SU-DHL-6 (cell line): Measurements from ENCODE around the gene SDCCAG8.

Source experiments
- H2AFZ ChIP-seq: fragments of 200-600 bp; sonication (generic); 2 replicates; pipeline ENCODE4 v1.6.1; 2014; ENCODE audit warnings: low read depth, mild to moderate bottlenecking, moderate library complexity, mixed read lengths, antibody characterized with exemption, low read length; ENCODE audit not compliant: severe bottlenecking
- H3F3A ChIP-seq: fragments of 200-600 bp; shearing (Covaris generic); 2 replicates; pipeline ENCODE4 v1.6.0; 2016; ENCODE audit warnings: antibody characterized with exemption, mild to moderate bottlenecking; ENCODE audit not compliant: insufficient read depth
- H3K27ac ChIP-seq: fragments of 200-600 bp; sonication (generic); 2 replicates; pipeline ENCODE4 v1.5.1; 2016; ENCODE audit warnings: low read depth, mild to moderate bottlenecking, low read length, moderate library complexity, mixed read lengths
- H3K27me3 ChIP-seq: fragments of 200-600 bp; sonication (generic), shearing (Covaris generic); 2 replicates; pipeline ENCODE4 v1.6.0; 2014; ENCODE audit warnings: mild to moderate bottlenecking, low read length
- H3K36me3 ChIP-seq: fragments of 200-600 bp; sonication (generic); 2 replicates; pipeline ENCODE4 v1.6.1; 2014; ENCODE audit warnings: mild to moderate bottlenecking, low read length, mixed read lengths
- H3K4me2 ChIP-seq: fragments of 300-600, 200-600 bp; shearing (Covaris generic), sonication (generic); 2 replicates; pipeline ENCODE4 v1.6.0; 2014; ENCODE audit warnings: low read length, low read depth, mild to moderate bottlenecking; ENCODE audit not compliant: poor library complexity, severe bottlenecking
- H3K4me3 ChIP-seq: fragments of 200-600 bp; sonication (generic); 2 replicates; pipeline ENCODE4 v1.5.1; 2014; ENCODE audit warnings: antibody characterized with exemption, low read length, mild to moderate bottlenecking, mixed read lengths; ENCODE audit not compliant: insufficient read depth, poor library complexity, severe bottlenecking
- H3K79me2 ChIP-seq: fragments of 200-600 bp; sonication (generic); 2 replicates; pipeline ENCODE4 v1.6.1; 2014; ENCODE audit warnings: mild to moderate bottlenecking, low read length, moderate library complexity; ENCODE audit not compliant: insufficient read depth
- H3K9ac ChIP-seq: fragments of 200-600 bp; sonication (generic); 2 replicates; pipeline ENCODE4 v1.7.0; 2014; ENCODE audit warnings: mild to moderate bottlenecking, low read length
- H3K9me2 ChIP-seq: fragments of 200-600 bp; sonication (generic); replicated peaks from 2 replicates; pipeline ENCODE4 v1.6.1; 2014; ENCODE audit warnings: low read length; ENCODE audit not compliant: insufficient read depth
- H3K9me3 ChIP-seq: fragments of 200-600 bp; sonication (generic); 2 replicates; pipeline ENCODE4 v1.6.1; 2014; ENCODE audit warnings: low read length, mixed read lengths; ENCODE audit not compliant: insufficient read depth
- H4K20me1 ChIP-seq: fragments of 200-600 bp; sonication (generic); 2 replicates; pipeline ENCODE4 v1.6.1; 2014; ENCODE audit warnings: low read depth, mild to moderate bottlenecking, antibody characterized with exemption, low read length, moderate library complexity, mixed read lengths
- CTCF ChIP-seq: fragments of 200-600 bp; sonication (generic); IDR thresholded peaks from one replicate; pipeline ENCODE4 v1.5.1; 2017; ENCODE audit warnings: antibody characterized with exemption, mild to moderate bottlenecking, low read length, moderate library complexity; ENCODE audit not compliant: insufficient read depth, poor library complexity, severe bottlenecking
- EZH2phosphoT487 ChIP-seq: fragments of 200-600 bp; sonication (generic), shearing (Covaris generic); conservative IDR thresholded peaks from 2 replicates; pipeline ENCODE4 v1.6.1; 2018; ENCODE audit warnings: mild to moderate bottlenecking, antibody characterized with exemption, low read length, moderate library complexity, mixed read lengths

SDCCAG8 gene

DNA sequence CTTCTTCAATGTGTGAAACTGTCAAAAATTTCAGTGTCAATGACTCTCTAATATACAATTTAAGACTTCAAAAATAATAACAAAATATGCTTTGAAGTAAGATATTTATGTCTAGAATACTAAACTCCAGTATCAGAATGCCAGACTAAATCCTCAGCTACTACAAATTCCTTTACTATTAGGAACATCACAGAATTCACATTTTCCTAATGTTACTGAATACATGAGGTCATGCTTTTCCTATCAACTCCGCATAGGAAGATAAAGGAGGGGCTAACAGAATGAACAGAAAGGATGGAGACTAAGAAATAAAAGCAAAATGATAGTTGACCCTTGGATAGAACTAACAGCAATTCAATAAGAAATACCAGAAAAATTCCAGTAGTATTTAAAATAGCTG, 292.7 kb downstream of the SDCCAG8 start:
- H3K9me2 ChIP-seq = no peaks in the 10 kb centered on the region
- H3F3A ChIP-seq = no peaks in the 10 kb centered on the region
- no peak overlapping the region for H3K9ac ChIP-seq
- no peaks in the 10 kb centered on the region for H3K9me3 ChIP-seq
- TF ChIP-seq CTCF = no peak
- TF ChIP-seq EZH2phosphoT487 = no peak
- no peaks in the 10 kb centered on the region for H3K79me2 ChIP-seq
- H3K27me3 ChIP-seq = no peaks in the 10 kb centered on the region
- H3K4me2 ChIP-seq = no peak overlapping the region
- no peaks in the 10 kb centered on the region for H3K36me3 ChIP-seq
- no peak overlapping the region for H2AFZ ChIP-seq
- no peak overlapping the region for H3K4me3 ChIP-seq
- no peak overlapping the region for H3K27ac ChIP-seq
- H4K20me1 ChIP-seq = no peaks in the 10 kb centered on the region

DNA sequence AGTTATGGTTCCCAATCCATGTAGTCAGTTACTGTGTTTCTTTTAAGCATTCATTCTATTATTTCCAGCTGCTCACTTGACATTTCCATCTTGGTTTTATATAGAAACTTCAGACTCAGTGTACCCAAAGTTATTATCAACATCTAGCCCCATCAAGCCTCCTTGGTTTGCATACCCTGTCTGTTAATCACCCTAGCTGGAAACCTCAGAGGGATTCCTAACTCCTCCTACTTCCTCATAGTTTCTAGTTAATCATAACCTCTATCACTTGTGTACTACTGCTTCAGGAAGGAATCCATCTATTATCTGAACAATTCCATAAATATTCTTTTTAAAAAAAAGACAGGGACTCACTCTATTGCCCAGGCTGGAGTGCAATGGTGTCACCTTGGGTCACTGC, 293.3 kb downstream of the SDCCAG8 start:
- Histone ChIP-seq H3K36me3 (no peaks in the 10 kb centered on the region), H4K20me1 (no peaks in the 10 kb centered on the region), H3K4me2 (no peak overlapping the region), H3K9me2 (no peaks in the 10 kb centered on the region), H3K9ac (no peak overlapping the region), H3K27me3 (no peaks in the 10 kb centered on the region), H3K79me2 (no peaks in the 10 kb centered on the region), H2AFZ (no peak overlapping the region), H3F3A (no peaks in the 10 kb centered on the region), H3K27ac (no peak overlapping the region), H3K9me3 (no peaks in the 10 kb centered on the region), H3K4me3 (no peak overlapping the region)
- TF ChIP-seq CTCF = no peak
- TF ChIP-seq EZH2phosphoT487 = no peak
